Measurements from ENCODE around the gene ZWILCH. TPM values are rescaled to one million over a fixed set of nuclear protein-coding genes. Genes with fewer than 3 reads are reported as not detected.

Gene ZWILCH
- total RNA-seq, 1 experiment from 2014 or later, result 21.6 TPM

- DNase-seq, result no peak
- Histone ChIP-seq H3K9me3 (no peaks in the 10 kb centered on the region), H3K36me3 (ENCODE audit: control insufficient read depth, insufficient read depth, low read length) (no peaks in the 10 kb centered on the region), H3K4me1 (peaks cover 8% of the 10 kb centered on the region; the same call in 1 of the 2 replicates), H3K4me3 (ENCODE audit: low read depth, low read length) (no peak overlapping the region), H3K27me3 (replicated peaks; ENCODE audit: control insufficient read depth, insufficient read depth, low read length) (no peaks in the 10 kb centered on the region)
- POLR2A ChIA-PET, result no interaction called here
- TF ChIP-seq, protein P1, sequence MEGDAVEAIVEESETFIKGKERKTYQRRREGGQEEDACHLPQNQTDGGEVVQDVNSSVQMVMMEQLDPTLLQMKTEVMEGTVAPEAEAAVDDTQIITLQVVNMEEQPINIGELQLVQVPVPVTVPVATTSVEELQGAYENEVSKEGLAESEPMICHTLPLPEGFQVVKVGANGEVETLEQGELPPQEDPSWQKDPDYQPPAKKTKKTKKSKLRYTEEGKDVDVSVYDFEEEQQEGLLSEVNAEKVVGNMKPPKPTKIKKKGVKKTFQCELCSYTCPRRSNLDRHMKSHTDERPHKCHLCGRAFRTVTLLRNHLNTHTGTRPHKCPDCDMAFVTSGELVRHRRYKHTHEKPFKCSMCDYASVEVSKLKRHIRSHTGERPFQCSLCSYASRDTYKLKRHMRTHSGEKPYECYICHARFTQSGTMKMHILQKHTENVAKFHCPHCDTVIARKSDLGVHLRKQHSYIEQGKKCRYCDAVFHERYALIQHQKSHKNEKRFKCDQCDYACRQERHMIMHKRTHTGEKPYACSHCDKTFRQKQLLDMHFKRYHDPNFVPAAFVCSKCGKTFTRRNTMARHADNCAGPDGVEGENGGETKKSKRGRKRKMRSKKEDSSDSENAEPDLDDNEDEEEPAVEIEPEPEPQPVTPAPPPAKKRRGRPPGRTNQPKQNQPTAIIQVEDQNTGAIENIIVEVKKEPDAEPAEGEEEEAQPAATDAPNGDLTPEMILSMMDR (IDR thresholded peaks at IDR 0.05; ENCODE audit: insufficient read depth in 1 of 2, low read depth in 1 of 2, low read length in 1 of 2, severe bottlenecking in 1 of 2, unreplicated experiment in 1 of 2), result no peak
- Mint-ChIP-seq H3K9me3 (ENCODE audit: unreplicated experiment) (no peaks in the 10 kb centered on the region), H3K27me3 (ENCODE audit: insufficient read depth, unreplicated experiment) (no peaks in the 10 kb centered on the region), H3K36me3 (ENCODE audit: insufficient read depth, unreplicated experiment) (peaks cover 6% of the 10 kb centered on the region), H3K4me3 (ENCODE audit: unreplicated experiment) (no peak overlapping the region), H3K27ac (ENCODE audit: unreplicated experiment) (no peak overlapping the region), H3K4me1 (ENCODE audit: low read depth, unreplicated experiment) (peaks cover 7% of the 10 kb centered on the region)
- no TSS peak for BruUV-seq (replicated peaks)
- CTCF ChIA-PET, result no interaction called here
- intact Hi-C loops (cut with micrococcal nuclease; ENCODE audit: unreplicated experiment), result no loop called here
Measured at GRCh38 chr15:66581972-66582537, 76.9 kb downstream of the ZWILCH start.

DNA sequence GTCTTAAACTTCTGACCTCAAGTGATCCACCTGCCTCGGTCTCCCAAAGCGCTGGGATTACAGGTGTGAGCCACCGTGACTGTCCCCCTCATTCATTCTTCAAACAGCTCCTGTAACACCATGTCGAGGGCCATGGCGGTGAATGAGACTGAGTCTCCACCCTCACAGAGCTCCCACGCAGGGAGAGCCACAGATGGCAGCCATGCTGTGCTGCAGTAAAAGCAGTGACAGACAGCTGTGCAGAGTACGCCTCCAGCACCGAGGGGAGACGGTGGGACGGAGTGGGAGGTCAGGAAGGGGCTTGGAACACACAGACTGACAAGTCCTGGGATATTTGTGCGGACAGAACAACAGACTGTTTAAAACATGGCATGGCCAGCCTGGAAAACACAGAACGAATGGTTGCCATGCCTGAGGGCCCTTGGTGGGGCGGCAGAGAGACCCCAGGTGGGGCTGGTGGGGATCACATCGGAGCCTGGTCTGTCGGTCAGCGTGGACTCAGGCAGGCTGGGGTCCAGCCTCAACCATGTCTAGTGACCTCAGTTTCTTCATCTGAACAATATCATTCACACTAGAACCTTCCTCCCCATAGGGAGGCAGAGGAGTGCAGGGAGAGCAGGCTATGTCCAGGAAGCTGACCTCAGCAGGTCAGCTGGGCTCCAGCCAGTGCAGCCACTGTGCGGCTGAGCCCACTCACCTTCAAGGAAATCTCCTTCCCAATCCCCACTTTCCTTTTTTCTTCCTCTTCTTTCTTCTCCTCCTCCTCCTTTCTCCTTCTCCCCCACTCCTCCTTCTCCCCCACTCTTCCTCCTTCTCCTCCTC lies 81.2 kb downstream of the ZWILCH start:
- peaks cover 16% of the 10 kb centered on the region for H3K4me1 Mint-ChIP-seq (ENCODE audit: low read depth, unreplicated experiment)
- H3K36me3 ChIP-seq (ENCODE audit: control insufficient read depth, insufficient read depth, low read length), result no peaks in the 10 kb centered on the region
- no peaks in the 10 kb centered on the region for H3K27me3 Mint-ChIP-seq (ENCODE audit: insufficient read depth, unreplicated experiment)
- no peaks in the 10 kb centered on the region for H3K9me3 ChIP-seq
- TF ChIP-seq, protein P1 (IDR thresholded peaks at IDR 0.05; ENCODE audit: insufficient read depth in 1 of 2, low read depth in 1 of 2, low read length in 1 of 2, severe bottlenecking in 1 of 2, unreplicated experiment in 1 of 2), result no peak
- H3K4me3 Mint-ChIP-seq (ENCODE audit: unreplicated experiment), result no peak overlapping the region
- no peak overlapping the region for H3K4me3 ChIP-seq (ENCODE audit: low read depth, low read length)
- DNase-seq, result no peak
- ChIA-PET POLR2A (no interaction called here), CTCF (no interaction called here)
- H3K4me1 ChIP-seq, result peaks cover 22% of the 10 kb centered on the region
- H3K36me3 Mint-ChIP-seq (ENCODE audit: insufficient read depth, unreplicated experiment), result no peaks in the 10 kb centered on the region
- H3K27me3 ChIP-seq (replicated peaks; ENCODE audit: control insufficient read depth, insufficient read depth, low read length), result no peaks in the 10 kb centered on the region
- no peaks in the 10 kb centered on the region for H3K9me3 Mint-ChIP-seq (ENCODE audit: unreplicated experiment)
- no peak overlapping the region for H3K27ac Mint-ChIP-seq (ENCODE audit: unreplicated experiment)
- intact Hi-C loops (cut with micrococcal nuclease; ENCODE audit: unreplicated experiment), result no loop called here
- BruUV-seq (replicated peaks), result no TSS peak

GRCh38 chr15:66587020-66587419 lies 81.9 kb downstream of the ZWILCH start:
- intact Hi-C loops (cut with micrococcal nuclease; ENCODE audit: unreplicated experiment), result no loop called here
- ChIA-PET POLR2A (no interaction called here), CTCF (interaction anchor here (0.6 kb wide), 1 partner anchor 22 kb away, joined by 4 read pairs; no protein-coding TSS in a partner anchor)
- Mint-ChIP-seq H3K4me1 (ENCODE audit: low read depth, unreplicated experiment) (peaks cover 10% of the 10 kb centered on the region), H3K27me3 (ENCODE audit: insufficient read depth, unreplicated experiment) (no peaks in the 10 kb centered on the region), H3K27ac (ENCODE audit: unreplicated experiment) (no peak overlapping the region), H3K4me3 (ENCODE audit: unreplicated experiment) (no peak overlapping the region), H3K36me3 (ENCODE audit: insufficient read depth, unreplicated experiment) (no peaks in the 10 kb centered on the region), H3K9me3 (ENCODE audit: unreplicated experiment) (no peaks in the 10 kb centered on the region)
- Histone ChIP-seq H3K36me3 (ENCODE audit: control insufficient read depth, insufficient read depth, low read length) (no peaks in the 10 kb centered on the region), H3K27me3 (replicated peaks; ENCODE audit: control insufficient read depth, insufficient read depth, low read length) (no peaks in the 10 kb centered on the region), H3K4me1 (peaks cover 24% of the 10 kb centered on the region), H3K9me3 (no peaks in the 10 kb centered on the region), H3K4me3 (ENCODE audit: low read depth, low read length) (no peak overlapping the region)
- DNase-seq, result no peak
- TF ChIP-seq, protein P1 (IDR thresholded peaks at IDR 0.05; ENCODE audit: insufficient read depth in 1 of 2, low read depth in 1 of 2, low read length in 1 of 2, severe bottlenecking in 1 of 2, unreplicated experiment in 1 of 2), result no peak
- BruUV-seq (replicated peaks), result no TSS peak

Measured in Caco-2 (cell line).